ENCODE measurements around the gene KRTAP12-2.
"Not testable (repeated sequence)": the region's sequence is repeated elsewhere in the genome, so short reads cannot be mapped to it uniquely, and the experiment has no call there.

Gene KRTAP12-2

GRCh38 chr21:44701023-44701400 is 34.3 kb upstream of the KRTAP12-2 start:
- Histone ChIP-seq H3K36me3 (ENCODE audit: insufficient read depth, low read length) (no peaks in the 10 kb centered on the region), H3K27ac (ENCODE audit: low read depth, low read length) (no peak overlapping the region), H3K9me3 (ENCODE audit: low read length) (no peaks in the 10 kb centered on the region), H3K27me3 (ENCODE audit: control insufficient read depth in 1 of 2, insufficient read depth in 2 of 2, low read length in 2 of 2) (peaks cover 5 to 63% of the 10 kb centered on the region in 2 donors), H3K4me3 (ENCODE audit: low read depth in 1 of 2, low read length in 2 of 2) (no peak overlapping the region), H3K9ac (ENCODE audit: low read length) (no peak overlapping the region), H3K4me1 (ENCODE audit: insufficient read depth, low read length) (no peaks in the 10 kb centered on the region)

GRCh38 chr21:44700101-44701022 is 33.6 kb upstream of the KRTAP12-2 start:
- Histone ChIP-seq H3K9ac (ENCODE audit: low read length) (no peak overlapping the region), H3K27ac (ENCODE audit: low read depth, low read length) (no peak overlapping the region), H3K4me3 (ENCODE audit: low read depth in 1 of 2, low read length in 2 of 2) (no peak overlapping the region), H3K36me3 (ENCODE audit: insufficient read depth, low read length) (no peaks in the 10 kb centered on the region), H3K27me3 (ENCODE audit: control insufficient read depth in 1 of 2, insufficient read depth in 2 of 2, low read length in 2 of 2) (peaks cover 5 to 62% of the 10 kb centered on the region in 2 donors), H3K4me1 (ENCODE audit: insufficient read depth, low read length) (no peaks in the 10 kb centered on the region), H3K9me3 (ENCODE audit: low read length) (no peaks in the 10 kb centered on the region)

- Histone ChIP-seq H3K9ac (ENCODE audit: low read length) (no peak overlapping the region), H3K9me3 (ENCODE audit: low read length) (no peaks in the 10 kb centered on the region), H3K4me1 (ENCODE audit: insufficient read depth, low read length) (no peaks in the 10 kb centered on the region), H3K36me3 (ENCODE audit: insufficient read depth, low read length) (no peaks in the 10 kb centered on the region), H3K4me3 (ENCODE audit: low read depth in 1 of 2, low read length in 2 of 2) (no peak overlapping the region), H3K27ac (ENCODE audit: low read depth, low read length) (no peak overlapping the region), H3K27me3 (ENCODE audit: control insufficient read depth in 1 of 2, insufficient read depth in 2 of 2, low read length in 2 of 2) (peaks cover 5 to 62% of the 10 kb centered on the region in 2 donors)
Measured at GRCh38 chr21:44699502-44700001, 32.8 kb upstream of the KRTAP12-2 start.

- Histone ChIP-seq H3K27ac (ENCODE audit: low read depth, low read length) (no peak overlapping the region), H3K9me3 (ENCODE audit: low read length) (no peaks in the 10 kb centered on the region), H3K4me1 (ENCODE audit: insufficient read depth, low read length) (no peaks in the 10 kb centered on the region), H3K9ac (ENCODE audit: low read length) (no peak overlapping the region), H3K27me3 (ENCODE audit: control insufficient read depth in 1 of 2, insufficient read depth in 2 of 2, low read length in 2 of 2) (peaks cover 5 to 51% of the 10 kb centered on the region in 2 donors), H3K4me3 (ENCODE audit: low read depth in 1 of 2, low read length in 2 of 2) (no peak overlapping the region), H3K36me3 (ENCODE audit: insufficient read depth, low read length) (no peaks in the 10 kb centered on the region)
Measured at GRCh38 chr21:44697811-44698734, 31.3 kb upstream of the KRTAP12-2 start.

GRCh38 chr21:44697172-44697810 is 30.6 kb upstream of the KRTAP12-2 start, which contains the start of gene KRTAP10-12:
Gene KRTAP10-12 (plus strand): TSS chr21:44697172. CDS start chr21:44697202, 30 bp downstream.
- peaks cover 5 to 43% of the 10 kb centered on the region in 2 donors for H3K27me3 ChIP-seq (ENCODE audit: control insufficient read depth in 1 of 2, insufficient read depth in 2 of 2, low read length in 2 of 2)

GRCh38 chr21:44696572-44696971 is 29.8 kb upstream of the KRTAP12-2 start:
- no peaks in the 10 kb centered on the region for H3K36me3 ChIP-seq (ENCODE audit: insufficient read depth, low read length)
- H3K9me3 ChIP-seq (ENCODE audit: low read length) = no peaks in the 10 kb centered on the region
- H3K9ac ChIP-seq (ENCODE audit: low read length) = no peak overlapping the region
- H3K4me1 ChIP-seq (ENCODE audit: insufficient read depth, low read length) = no peaks in the 10 kb centered on the region
- H3K27me3 ChIP-seq (ENCODE audit: control insufficient read depth in 1 of 2, insufficient read depth in 2 of 2, low read length in 2 of 2) = peaks cover 5 to 36% of the 10 kb centered on the region in 2 donors
- no peak overlapping the region for H3K4me3 ChIP-seq (ENCODE audit: low read depth in 1 of 2, low read length in 2 of 2)
- H3K27ac ChIP-seq (ENCODE audit: low read depth, low read length) = no peak overlapping the region

More at GRCh38 chr21:44697172-44697810, 30.6 kb upstream of the KRTAP12-2 start, which contains the start of gene KRTAP10-12:
- H3K36me3 ChIP-seq (ENCODE audit: insufficient read depth, low read length); H3K4me1 ChIP-seq (ENCODE audit: insufficient read depth, low read length); H3K9me3 ChIP-seq (ENCODE audit: low read length); H3K27ac ChIP-seq (ENCODE audit: low read depth, low read length); H3K9ac ChIP-seq (ENCODE audit: low read length); H3K4me3 ChIP-seq (ENCODE audit: low read depth in 1 of 2, low read length in 2 of 2): not testable (repeated sequence)

GRCh38 chr21:44695641-44696040 is 28.9 kb upstream of the KRTAP12-2 start:
- H3K27ac ChIP-seq (ENCODE audit: low read depth, low read length) = no peak overlapping the region
- peaks cover 5 to 30% of the 10 kb centered on the region in 2 donors for H3K27me3 ChIP-seq (ENCODE audit: control insufficient read depth in 1 of 2, insufficient read depth in 2 of 2, low read length in 2 of 2)

GRCh38 chr21:44695184-44695583 is 28.5 kb upstream of the KRTAP12-2 start:
- H3K27ac ChIP-seq (ENCODE audit: low read depth, low read length) = no peak overlapping the region
- no peak overlapping the region for H3K9ac ChIP-seq (ENCODE audit: low read length)
- no peaks in the 10 kb centered on the region for H3K9me3 ChIP-seq (ENCODE audit: low read length)
- H3K4me3 ChIP-seq (ENCODE audit: low read depth in 1 of 2, low read length in 2 of 2) = no peak overlapping the region
- peaks cover 3 to 26% of the 10 kb centered on the region in 2 donors for H3K27me3 ChIP-seq (ENCODE audit: control insufficient read depth in 1 of 2, insufficient read depth in 2 of 2, low read length in 2 of 2)
- no peaks in the 10 kb centered on the region for H3K36me3 ChIP-seq (ENCODE audit: insufficient read depth, low read length)
- H3K4me1 ChIP-seq (ENCODE audit: insufficient read depth, low read length) = no peaks in the 10 kb centered on the region

More at GRCh38 chr21:44695641-44696040, 28.9 kb upstream of the KRTAP12-2 start:
- H3K36me3 ChIP-seq (ENCODE audit: insufficient read depth, low read length) = no peaks in the 10 kb centered on the region
- H3K9ac ChIP-seq (ENCODE audit: low read length) = no peak overlapping the region
- no peaks in the 10 kb centered on the region for H3K9me3 ChIP-seq (ENCODE audit: low read length)
- no peak overlapping the region for H3K4me3 ChIP-seq (ENCODE audit: low read depth in 1 of 2, low read length in 2 of 2)
- no peaks in the 10 kb centered on the region for H3K4me1 ChIP-seq (ENCODE audit: insufficient read depth, low read length)

GRCh38 chr21:44694776-44695175 is 28.0 kb upstream of the KRTAP12-2 start:
- Histone ChIP-seq H3K9ac (ENCODE audit: low read length) (no peak overlapping the region), H3K36me3 (ENCODE audit: insufficient read depth, low read length) (no peaks in the 10 kb centered on the region), H3K4me1 (ENCODE audit: insufficient read depth, low read length) (no peaks in the 10 kb centered on the region), H3K27me3 (ENCODE audit: control insufficient read depth in 1 of 2, insufficient read depth in 2 of 2, low read length in 2 of 2) (peaks cover 0 to 23% of the 10 kb centered on the region in 2 donors), H3K9me3 (ENCODE audit: low read length) (no peaks in the 10 kb centered on the region), H3K4me3 (ENCODE audit: low read depth in 1 of 2, low read length in 2 of 2) (no peak overlapping the region), H3K27ac (ENCODE audit: low read depth, low read length) (no peak overlapping the region)

- no peaks in the 10 kb centered on the region for H3K9me3 ChIP-seq (ENCODE audit: low read length)
- H3K9ac ChIP-seq (ENCODE audit: low read length) = no peak overlapping the region
- no peaks in the 10 kb centered on the region for H3K36me3 ChIP-seq (ENCODE audit: insufficient read depth, low read length)
- no peak overlapping the region for H3K4me3 ChIP-seq (ENCODE audit: low read depth in 1 of 2, low read length in 2 of 2)
- H3K27me3 ChIP-seq (ENCODE audit: control insufficient read depth in 1 of 2, insufficient read depth in 2 of 2, low read length in 2 of 2) = peaks cover 0 to 5% of the 10 kb centered on the region in 2 donors
- H3K4me1 ChIP-seq (ENCODE audit: insufficient read depth, low read length) = no peaks in the 10 kb centered on the region
- H3K27ac ChIP-seq (ENCODE audit: low read depth, low read length) = no peak overlapping the region
Measured at GRCh38 chr21:44692798-44693512, 26.2 kb upstream of the KRTAP12-2 start.

All from muscle layer of colon (tissue), 2 donors.